Hematopoietic multipotent progenitor cell (in vitro differentiated cells): ENCODE measurements around the gene RBM15. TPM values are rescaled to one million over a fixed set of nuclear protein-coding genes. Genes with fewer than 3 reads are reported as not detected.

Experiments
- DNase-seq, 3 donors: peaks; one replicate each; pipeline ENCODE4 v3.0.0-alpha.2; 2011 to 2015; ENCODE audit warnings: low read depth in 2 of 3, low spot score in 2 of 3
- total RNA-seq: library from RNA; depleted of rRNA; stranded (reverse); fragments of >200 nt; gene quantifications from one replicate; pipeline ENCODE4 v1.2.3, GENCODE V29; 2012

The RBM15 gene
- total RNA-seq, 1 donor: 66.0 TPM

DNA sequence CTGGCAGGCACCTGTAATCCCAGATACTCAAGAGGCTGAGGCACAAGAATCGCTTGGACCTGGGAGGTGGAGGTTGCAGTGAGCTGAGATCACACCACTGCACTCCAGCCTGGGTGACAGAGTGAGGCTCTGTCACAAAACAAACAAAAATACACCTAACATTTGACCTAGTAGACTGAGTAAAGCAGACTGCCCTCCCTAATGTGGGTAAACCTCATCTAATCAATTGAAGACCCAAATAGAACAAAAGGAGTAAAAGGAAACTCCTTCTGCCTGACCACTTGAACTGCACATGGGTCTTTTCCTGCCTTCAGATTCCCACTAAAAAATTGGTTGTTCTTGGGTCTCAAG lies 19.0 kb upstream of the RBM15 start:
- no peak for DNase-seq

DNA sequence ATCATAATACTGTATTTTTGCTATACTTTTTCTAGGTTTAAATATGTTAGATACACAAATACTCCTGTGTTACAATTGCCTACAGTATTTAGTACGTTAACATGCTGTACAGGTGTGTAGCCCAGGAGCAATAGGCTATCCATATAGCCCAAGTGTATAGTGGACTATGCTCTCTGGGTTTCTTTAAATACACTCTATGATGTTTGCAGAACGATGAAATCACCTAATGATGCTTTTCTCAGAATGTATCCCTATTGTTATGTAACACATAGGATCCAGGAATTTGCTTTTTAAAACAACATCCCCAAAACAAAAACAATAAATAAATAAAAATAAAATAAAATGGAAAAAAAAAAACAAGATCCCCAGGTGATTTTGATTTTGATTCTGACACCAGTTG lies 18.1 kb upstream of the RBM15 start:
- no peak for DNase-seq

DNA sequence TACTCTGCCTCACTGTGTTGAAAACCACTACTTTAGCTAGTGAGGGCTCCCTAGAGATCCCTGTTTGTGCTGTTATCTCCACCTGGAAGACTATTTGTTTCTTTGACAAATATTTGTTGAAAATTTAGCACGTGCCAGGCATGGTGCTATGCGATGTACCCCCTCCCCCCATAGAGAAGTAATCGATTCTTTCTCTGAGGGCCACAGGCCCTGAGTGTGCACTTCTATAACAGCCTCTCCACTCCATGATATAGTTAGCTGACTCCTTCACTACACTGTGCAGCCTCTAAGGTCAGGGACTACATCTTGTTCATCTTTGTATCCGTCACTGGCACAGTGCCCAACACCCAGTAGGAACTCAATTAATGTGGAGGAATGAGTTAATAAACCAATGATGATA lies 17.3 kb upstream of the RBM15 start:
- no peak for DNase-seq

DNA sequence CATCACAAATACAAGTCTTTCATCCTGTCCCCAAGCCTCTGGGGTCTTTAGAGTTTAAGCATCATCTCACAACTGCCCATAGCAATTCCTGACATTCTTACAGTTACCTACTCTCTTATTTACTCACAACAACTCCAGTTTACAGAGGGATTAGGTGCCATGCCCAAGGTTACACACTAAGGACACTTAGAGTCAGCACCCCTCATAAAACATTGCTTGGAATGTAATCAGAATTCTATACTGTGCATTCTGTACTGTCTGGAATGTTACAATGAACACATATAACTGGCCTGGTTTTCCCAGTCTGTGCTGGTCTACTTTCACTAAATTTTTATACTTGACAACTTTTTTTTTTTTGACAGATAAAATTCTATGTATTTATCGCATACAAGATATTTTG lies 14.5 kb upstream of the RBM15 start:
- no peak for DNase-seq

DNA sequence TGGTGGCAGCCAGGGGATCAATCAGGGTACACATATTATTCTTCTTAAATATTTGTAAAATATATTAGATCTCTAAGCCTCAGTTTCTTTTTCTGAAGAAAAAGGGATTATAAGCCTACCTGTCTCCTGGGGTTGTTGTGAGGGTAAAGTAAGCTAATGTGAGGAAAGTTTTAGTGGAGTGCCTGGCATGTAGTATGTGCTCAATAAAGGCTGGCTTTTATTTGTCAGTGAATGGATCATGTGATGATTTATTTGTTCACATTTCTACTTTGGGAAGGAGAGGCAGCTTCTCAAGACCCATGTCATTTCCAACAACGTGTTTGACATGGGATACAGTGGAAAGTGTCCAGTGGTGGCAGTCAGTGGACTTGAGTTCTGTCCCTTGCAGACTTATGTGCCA lies 12.4 kb upstream of the RBM15 start:
- no peak for DNase-seq

DNA sequence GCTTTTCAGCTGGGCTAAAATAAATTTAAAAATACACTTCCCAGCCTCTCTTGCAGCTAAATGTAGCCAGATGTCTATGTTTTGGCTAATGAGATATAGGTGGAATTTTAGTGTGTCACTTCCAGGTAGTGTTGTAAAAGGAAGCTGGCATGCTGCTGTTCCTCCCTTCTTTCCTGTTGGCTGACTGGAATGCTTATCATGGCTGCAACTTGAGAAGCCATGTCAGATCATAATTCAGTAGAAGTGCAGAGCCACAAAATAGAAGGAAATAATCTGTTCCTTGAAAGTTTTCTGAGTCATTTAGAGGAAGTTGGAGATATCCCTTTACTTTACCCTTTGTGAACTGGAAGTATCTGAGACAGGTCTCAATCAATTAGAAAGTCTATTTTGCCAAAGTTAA lies 10.9 kb upstream of the RBM15 start:
- DNase-seq: no peak

DNA sequence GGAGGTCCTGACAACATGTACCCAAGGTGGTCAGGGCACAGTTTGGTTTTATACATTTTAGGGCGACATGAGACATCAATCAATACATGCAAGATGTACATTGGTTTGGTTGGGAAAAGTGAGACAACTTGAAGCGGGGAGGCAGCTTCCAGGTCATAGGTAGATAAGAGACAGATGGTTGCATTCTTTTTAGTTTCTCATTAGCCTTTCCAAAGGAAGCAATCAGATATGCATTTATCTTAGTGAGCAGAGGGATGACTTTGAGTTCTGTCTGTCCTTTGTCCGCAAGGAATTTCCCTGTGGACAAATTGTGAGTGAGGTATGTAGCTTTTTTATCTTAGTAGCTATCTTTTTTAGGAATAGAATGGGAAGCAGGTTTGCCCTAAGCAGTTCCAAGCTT lies 10.5 kb upstream of the RBM15 start:
- DNase-seq: no peak

DNA sequence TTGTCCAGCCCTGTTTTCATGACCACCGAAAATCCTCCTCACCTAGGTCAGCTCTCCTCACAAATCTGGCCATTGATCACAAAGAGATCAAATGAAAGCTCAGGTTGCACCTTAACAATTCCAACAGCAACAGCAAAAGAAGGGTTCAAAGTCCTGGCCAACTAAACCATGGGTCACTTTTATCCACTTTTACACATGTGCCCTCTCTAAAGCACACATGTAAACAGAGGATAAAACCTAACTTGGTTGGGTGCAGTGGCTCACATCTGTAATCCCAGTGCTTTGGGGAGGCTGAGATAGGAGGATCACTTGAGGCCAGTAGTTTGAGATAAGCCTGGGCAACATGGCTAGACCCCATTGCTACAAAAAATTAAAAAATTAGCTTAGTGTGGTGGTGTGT lies 3.9 kb upstream of the RBM15 start:
- no peak for DNase-seq

DNA sequence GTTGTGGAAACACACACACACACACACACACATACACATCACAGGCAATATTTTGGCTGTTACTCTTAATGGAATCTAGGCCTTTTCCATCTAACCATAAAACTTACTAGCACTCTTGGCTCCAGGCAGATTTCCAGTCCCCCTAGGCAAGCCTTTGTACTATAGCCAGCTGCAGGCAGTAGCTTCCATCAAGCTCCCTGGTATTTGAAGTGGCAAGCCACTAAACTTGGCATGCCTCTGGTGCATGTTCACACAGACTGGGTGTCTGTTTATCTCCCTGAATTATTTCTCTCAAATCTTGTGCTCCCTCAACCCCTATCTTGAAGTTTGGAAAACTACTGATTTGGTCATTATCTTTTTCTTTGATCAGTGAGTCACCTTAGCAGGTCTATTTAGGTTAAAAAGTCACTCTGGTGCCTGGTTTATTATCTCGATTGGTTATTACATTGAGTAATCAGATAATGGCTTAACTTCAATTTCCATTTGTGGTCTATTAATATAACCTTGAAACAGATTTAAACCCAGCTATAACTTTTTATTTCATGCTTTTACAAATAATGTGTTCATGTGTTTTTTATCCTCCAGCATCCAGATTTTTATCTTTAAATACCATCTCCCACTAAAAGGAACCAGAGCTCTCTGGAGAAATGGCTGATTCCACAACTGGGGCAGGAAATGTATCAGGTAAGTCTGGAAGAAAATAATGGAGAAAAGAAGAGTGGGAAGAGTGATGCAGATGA lies 2.7 kb upstream of the RBM15 start:
- DNase-seq: no peak

DNA sequence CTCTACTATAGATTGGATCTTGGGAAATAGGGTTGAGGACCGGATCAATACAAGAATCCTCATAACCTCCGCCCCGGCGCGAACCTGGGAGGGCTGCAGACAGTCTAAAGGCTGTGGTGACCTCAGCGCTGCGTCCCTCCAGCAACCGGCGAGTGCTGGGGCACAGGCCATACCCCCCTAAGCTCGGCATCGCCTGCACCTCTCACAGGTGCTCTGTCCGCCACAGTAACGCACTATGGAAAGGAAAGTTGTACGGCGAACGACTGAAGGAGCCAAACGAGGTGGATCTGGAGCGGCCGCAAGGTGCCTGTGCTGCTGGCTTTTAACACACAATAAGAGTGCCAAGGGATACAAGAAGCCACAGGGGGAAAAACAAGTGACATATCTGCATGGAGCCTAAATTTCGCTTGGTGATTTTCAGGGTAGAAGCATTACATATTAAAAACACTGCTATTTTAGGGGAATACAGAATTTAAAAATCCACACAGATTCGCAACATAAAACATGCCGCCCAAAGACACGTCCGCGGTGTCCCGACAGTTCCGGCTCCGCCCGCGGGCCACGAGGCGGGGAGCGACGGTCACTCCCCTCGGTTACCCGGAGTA lies 1.4 kb upstream of the RBM15 start:
- DNase-seq: no peak

DNA sequence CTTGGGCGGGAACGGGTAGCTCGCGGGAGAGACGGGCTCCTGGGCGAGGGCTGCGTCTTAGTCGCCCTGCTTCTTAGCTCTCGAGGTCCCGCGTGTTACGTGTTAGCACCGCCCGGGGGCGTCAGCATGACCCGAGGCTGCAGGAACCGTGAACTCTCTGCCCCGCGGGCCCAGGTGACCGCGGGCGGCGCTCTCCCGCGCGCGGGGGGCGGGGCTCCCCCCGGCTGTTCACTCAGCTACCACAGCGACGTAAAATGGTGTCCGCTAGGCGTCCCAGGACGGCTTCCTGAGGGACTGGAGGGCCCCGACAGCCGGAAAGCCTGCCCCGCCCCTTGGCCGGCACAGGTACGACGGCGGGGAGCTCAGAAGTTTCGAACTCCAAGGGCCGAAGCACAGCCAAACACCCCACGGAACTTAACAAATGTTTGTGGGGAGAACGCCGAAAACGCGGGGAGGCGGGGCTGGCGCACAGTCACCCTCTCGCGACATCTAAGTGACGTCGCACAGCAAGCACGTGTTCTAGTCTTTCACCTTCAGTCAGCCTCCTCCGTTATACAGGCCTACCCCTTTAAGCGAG lies 780 bp upstream of the RBM15 start:
- DNase-seq: peak; percentile 96 to 97 (median 96)

DNA sequence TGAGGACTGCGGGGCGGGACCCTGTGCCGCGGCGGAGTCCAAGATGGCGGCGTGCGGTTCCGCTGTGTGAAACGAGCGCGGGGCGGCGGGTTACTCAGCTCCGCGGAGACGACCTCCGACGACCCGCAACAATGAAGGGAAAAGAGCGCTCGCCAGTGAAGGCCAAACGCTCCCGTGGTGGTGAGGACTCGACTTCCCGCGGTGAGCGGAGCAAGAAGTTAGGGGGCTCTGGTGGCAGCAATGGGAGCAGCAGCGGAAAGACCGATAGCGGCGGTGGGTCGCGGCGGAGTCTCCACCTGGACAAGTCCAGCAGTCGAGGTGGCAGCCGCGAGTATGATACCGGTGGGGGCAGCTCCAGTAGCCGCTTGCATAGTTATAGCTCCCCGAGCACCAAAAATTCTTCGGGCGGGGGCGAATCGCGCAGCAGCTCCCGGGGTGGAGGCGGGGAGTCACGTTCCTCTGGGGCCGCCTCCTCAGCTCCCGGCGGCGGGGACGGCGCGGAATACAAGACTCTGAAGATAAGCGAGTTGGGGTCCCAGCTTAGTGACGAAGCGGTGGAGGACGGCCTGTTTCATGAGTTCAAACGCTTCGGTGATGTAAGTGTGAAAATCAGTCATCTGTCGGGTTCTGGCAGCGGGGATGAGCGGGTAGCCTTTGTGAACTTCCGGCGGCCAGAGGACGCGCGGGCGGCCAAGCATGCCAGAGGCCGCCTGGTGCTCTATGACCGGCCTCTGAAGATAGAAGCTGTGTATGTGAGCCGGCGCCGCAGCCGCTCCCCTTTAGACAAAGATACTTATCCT lies 430 bp downstream of the RBM15 start:
- DNase-seq: peak; percentile 33 to 56 (median 48)

DNA sequence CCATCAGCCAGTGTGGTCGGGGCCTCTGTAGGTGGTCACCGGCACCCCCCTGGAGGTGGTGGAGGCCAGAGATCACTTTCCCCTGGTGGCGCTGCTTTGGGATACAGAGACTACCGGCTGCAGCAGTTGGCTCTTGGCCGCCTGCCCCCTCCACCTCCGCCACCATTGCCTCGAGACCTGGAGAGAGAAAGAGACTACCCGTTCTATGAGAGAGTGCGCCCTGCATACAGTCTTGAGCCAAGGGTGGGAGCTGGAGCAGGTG lies 961 bp downstream of the RBM15 start:
- DNase-seq: peak in 2 of 3 donors; percentile 7 to 16

DNA sequence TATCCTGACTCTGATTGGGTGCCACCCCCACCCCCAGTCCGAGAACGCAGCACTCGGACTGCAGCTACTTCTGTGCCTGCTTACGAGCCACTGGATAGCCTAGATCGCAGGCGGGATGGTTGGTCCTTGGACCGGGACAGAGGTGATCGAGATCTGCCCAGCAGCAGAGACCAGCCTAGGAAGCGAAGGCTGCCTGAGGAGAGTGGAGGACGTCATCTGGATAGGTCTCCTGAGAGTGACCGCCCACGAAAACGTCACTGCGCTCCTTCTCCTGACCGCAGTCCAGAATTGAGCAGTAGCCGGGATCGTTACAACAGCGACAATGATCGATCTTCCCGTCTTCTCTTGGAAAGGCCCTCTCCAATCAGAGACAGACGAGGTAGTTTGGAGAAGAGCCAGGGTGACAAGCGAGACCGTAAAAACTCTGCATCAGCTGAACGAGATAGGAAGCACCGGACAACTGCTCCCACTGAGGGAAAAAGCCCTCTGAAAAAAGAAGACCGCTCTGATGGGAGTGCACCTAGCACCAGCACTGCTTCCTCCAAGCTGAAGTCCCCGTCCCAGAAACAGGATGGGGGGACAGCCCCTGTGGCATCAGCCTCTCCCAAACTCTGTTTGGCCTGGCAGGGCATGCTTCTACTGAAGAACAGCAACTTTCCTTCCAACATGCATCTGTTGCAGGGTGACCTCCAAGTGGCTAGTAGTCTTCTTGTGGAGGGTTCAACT lies 2.1 kb downstream of the RBM15 start:
- no peak for DNase-seq

DNA sequence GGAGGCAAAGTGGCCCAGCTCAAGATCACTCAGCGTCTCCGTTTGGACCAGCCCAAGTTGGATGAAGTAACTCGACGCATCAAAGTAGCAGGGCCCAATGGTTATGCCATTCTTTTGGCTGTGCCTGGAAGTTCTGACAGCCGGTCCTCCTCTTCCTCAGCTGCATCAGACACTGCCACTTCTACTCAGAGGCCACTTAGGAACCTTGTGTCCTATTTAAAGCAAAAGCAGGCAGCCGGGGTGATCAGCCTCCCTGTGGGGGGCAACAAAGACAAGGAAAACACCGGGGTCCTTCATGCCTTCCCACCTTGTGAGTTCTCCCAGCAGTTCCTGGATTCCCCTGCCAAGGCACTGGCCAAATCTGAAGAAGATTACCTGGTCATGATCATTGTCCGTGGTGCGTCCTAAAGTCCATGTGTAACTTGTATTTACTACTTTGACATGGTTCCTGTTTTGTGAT lies 2.7 kb downstream of the RBM15 start:
- DNase-seq: no peak

DNA sequence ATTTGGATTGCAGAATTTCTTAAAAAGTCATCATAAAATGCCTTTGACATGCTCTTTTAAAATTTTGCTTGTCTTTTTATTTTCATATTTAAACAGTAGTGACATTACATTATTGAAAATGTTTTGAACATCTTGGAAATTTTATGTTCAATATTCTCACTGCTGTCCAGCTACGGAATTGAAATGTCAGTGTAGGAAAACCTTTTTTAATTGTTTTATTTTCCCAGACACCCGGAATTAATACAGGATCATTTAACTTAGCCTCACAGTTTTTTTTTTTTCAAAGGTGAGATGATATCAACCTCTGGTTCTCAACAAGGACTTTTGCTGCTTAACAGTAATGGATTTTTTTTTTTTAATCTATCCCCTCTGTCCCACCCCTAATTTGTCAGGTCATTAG lies 4.1 kb downstream of the RBM15 start:
- DNase-seq: no peak

DNA sequence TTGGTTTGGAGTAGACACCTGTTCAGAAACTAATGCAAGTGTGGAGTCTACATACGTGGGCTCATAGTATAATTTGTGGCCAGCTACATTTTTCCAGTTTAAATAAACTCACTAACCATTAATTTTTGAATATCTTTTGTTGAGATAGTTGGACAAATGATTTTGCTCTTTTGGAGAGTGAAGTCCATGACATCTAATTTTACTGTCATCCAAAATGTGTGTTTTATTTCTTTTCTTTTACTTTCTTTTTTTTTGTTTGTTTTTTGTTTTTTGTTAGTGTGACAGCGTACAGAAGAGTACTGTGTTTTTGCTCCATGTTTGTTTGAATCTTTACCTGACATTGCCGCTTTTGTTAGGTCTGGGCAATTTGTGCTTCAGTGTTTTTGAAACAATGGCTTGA lies 5.0 kb downstream of the RBM15 start:
- no peak for DNase-seq

DNA sequence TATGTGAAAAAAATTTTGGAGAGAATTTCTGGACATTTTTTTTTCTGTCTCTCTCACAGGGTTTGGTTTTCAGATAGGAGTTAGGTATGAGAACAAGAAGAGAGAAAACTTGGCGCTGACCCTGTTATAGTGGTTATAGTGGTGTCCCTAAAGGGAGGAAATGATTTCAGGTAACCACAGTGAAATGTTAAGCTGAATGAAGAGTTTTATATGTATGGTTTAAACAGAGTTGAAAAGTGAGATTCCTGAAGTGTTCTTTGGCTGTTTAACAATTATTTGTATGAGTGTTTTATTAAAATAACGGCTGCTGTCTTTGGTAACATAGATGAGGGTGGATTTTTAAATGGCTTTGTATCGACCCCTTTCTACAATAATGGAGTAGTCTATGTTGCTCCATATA lies 6.3 kb downstream of the RBM15 start:
- DNase-seq: no peak

DNA sequence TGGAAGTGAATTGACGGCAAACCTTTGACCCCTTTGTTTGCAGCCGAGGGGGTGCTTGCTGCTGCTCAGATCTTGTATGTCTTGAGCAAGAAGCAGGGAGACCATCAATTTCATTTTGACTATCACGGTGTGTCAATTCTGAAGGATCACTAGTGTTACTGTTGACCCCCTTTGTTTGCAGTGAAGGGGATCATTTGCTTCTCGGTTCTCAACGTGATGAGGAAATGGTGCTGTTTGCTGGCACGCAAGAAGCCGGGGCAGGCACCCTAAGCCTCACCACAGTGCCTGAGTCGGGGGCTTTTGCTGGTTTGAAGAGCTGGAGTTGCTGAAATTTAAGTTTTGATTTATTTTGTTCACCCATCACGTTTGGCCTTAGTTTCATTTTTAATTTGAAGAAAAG lies 7.5 kb downstream of the RBM15 start:
- no peak for DNase-seq

DNA sequence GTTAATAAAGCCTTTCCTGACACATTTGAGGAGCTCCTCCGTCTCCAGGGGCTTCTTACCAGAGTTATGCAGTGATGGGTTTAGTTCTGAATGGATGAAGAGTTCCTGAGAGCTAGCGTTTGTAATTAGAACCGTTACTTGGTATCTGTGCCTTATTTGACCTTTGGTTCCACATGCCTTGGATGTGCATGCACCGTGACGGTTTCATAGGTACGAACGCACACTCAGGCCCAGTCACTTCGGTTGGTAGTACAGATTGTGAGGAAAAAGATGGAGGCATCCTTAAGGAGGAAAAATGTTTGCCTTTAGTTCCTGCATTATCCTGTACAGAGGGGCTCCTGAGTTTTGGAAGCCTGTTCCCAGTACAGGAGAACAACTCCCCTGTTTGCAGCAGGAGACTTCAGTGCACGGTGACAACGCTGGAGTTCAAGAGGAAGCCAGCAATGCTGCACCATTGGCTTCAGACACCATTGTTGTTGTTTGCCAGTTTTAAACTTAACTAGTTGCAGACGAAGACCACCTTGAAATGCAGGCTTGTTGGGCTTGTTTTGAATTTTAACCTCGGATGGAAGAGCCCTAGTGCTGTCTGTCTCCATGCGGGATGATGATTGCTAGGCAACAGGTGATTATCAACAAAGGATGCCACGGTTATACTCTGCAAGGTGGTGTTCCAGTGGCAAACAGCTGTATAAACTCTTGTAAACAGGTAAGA lies 8.2 kb downstream of the RBM15 start:
- no peak for DNase-seq

DNA sequence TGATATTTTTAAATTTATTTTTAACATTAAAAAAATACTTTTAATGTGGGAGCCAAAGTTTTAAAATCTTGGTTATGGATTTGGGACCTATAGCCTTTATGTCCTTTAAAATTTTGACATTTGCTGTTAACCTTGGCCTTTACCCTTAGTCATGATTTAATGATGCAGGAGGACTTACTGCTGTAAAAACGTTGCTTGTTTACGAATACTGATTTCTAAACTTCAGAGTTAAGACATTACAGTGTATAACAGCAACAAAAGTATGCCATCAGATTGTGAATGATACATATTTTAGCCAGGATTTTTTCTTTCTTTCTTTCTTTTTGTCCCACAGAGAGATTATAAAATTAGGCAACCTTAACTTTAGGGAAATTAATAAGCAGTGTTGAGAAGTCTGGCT lies 8.9 kb downstream of the RBM15 start:
- DNase-seq: no peak
